ENCODE measurements around the gene CST11. TPM values are rescaled to one million over a fixed set of nuclear protein-coding genes. Genes with fewer than 3 reads are reported as not detected.

Gene CST11
- total and polyA plus RNA-seq, 2 donors = not detected

DNA sequence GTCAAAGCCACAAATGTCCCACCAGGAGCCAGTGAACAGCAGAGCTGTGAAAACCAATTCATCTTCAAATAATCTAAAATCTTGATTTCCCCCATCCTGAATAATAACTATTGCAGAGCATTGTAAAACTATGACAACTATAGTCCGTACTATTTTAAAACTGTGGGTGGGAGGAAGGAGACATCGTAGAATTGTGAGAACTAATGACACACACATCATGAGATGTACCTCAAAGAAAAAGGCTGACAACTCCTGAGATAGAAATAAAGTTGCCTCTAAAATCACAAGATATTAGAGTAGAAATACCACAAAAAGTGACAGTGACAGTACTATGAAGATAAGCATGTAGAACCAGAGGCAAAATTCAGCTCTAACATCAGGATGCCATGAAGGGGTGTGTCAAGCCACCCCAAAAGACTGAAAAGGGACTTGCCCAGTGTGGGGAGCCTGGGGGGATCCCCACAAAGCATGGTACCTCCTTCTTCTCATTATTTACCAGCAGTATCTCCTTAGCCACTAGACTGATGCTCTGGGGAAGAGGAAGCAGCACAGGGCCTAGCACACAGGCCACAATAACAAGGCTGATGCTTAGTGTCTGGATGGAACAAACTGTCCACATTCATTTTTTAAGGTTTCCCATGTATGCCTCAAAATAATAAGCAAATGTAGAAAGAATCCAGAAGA lies 44.8 kb downstream of the CST11 start:
- no peak overlapping the region for H3K4me3 ChIP-seq (ENCODE audit: low read depth, low read length)
- no peak overlapping the region for H3K27ac ChIP-seq (ENCODE audit: low read depth)
- H3K36me3 ChIP-seq (ENCODE audit: insufficient read depth) = no peaks in the 10 kb centered on the region
- H3K4me1 ChIP-seq (ENCODE audit: insufficient read depth) = no peaks in the 10 kb centered on the region
- no peak for DNase-seq (ENCODE audit: extremely low spot score)
- WGBS = 91% methylated on average over 2 of the region's 2 CpGs

DNA sequence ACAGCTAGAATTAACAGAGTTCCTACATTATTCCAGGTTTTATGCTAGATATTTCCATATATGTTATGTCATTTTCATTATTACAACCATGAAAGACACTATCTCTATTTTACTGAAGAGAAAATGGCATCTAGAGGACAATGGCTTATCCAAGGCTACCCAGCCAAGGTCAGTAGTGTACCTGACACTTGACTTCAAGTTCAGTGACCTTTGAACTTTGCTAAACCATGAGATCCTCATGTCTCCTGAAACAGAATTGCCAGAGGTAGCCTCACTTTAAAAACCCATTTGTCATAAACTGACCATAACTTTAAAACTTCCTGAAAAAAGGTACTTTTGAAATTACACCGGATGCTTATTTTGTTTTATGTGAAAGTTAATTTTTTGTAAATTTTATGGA lies 45.8 kb downstream of the CST11 start:
- Histone ChIP-seq H3K36me3 (ENCODE audit: insufficient read depth) (no peaks in the 10 kb centered on the region), H3K27ac (ENCODE audit: low read depth) (no peak overlapping the region), H3K4me1 (ENCODE audit: insufficient read depth) (no peaks in the 10 kb centered on the region), H3K4me3 (ENCODE audit: low read depth, low read length) (no peak overlapping the region)
- DNase-seq (ENCODE audit: extremely low spot score) = no peak
- 99% methylated on average over 1 of the region's 1 CpG for WGBS

DNA sequence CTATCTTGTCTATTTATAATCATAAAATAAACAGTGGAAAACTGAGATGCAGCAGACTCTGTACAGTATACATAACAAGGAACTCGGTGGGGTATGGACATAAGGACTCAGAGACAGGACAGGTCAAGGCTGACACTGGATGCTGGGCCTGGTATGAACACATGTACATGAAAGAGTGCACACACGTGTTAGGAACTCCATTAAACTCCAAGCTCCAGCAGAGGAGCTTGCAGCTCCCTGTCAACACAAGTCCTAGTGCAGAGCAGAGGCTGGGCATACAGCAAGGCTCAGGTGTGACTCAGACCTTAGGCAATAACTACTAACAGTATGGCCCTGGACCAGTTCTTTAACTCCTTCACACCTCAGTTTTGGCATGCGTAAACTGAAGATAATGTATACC lies 48.5 kb downstream of the CST11 start:
- Histone ChIP-seq H3K36me3 (ENCODE audit: insufficient read depth) (no peaks in the 10 kb centered on the region), H3K4me1 (ENCODE audit: insufficient read depth) (no peaks in the 10 kb centered on the region), H3K27ac (ENCODE audit: low read depth) (no peak overlapping the region), H3K4me3 (ENCODE audit: low read depth, low read length) (no peak overlapping the region)
- WGBS = 41% methylated on average over 3 of the region's 3 CpGs
- DNase-seq (ENCODE audit: extremely low spot score) = no peak

DNA sequence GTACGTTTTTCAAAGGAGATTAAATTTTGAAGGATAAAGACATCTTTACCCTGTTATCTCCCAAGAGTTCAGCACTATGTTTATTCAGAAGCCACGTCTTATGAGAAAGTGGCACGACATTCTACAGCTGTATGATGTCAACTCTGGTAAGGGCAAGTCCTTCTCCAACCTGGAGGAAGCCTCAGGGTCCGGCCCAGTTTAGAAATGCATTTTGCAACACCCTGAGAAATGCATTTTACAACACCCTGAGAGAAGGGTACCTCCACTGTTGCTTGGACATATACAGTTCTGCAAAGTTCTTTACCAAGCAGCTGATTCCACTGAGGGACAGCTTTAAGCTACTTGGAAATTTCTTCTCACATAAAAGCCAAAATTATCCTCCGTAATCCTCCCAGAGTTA lies 48.9 kb downstream of the CST11 start:
- H3K4me1 ChIP-seq (ENCODE audit: insufficient read depth) = no peaks in the 10 kb centered on the region
- no peak for DNase-seq (ENCODE audit: extremely low spot score)
- no peak overlapping the region for H3K27ac ChIP-seq (ENCODE audit: low read depth)
- WGBS = 24% methylated on average over 5 of the region's 5 CpGs
- H3K36me3 ChIP-seq (ENCODE audit: insufficient read depth) = no peaks in the 10 kb centered on the region
- H3K4me3 ChIP-seq (ENCODE audit: low read depth, low read length) = no peak overlapping the region

DNA sequence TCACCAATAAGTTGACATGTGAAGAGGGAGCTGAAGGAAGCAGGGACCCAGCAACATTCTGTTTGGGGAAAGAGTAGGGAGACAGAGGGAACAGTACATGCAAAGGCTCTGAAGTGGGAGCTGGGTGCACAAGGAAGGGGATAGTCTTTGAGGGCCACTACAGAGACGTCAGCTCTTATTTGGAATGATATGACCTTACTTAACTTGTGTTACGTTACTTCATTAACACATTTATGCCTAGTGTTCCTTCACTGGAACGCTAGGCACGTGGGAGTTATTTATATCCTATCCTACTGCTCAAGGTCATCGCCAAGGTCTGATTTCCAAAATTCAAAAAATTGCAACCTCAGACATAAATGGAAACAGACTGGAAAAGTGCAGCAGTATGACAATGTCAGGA lies 51.6 kb downstream of the CST11 start:
- H3K27ac ChIP-seq (ENCODE audit: low read depth) = no peak overlapping the region
- H3K4me1 ChIP-seq (ENCODE audit: insufficient read depth) = no peaks in the 10 kb centered on the region
- DNase-seq (ENCODE audit: extremely low spot score) = no peak
- 93% methylated on average over 5 of the region's 5 CpGs for WGBS
- no peaks in the 10 kb centered on the region for H3K36me3 ChIP-seq (ENCODE audit: insufficient read depth)
- no peak overlapping the region for H3K4me3 ChIP-seq (ENCODE audit: low read depth, low read length)

Small RNA genes lying within 50 kb of the gene (small RNA-seq; reads per million reads assigned to genes)
- gene RF00019 = not detected

Other genes with a start within 250 kb of the CST11 start
- gene NXT1, start 102.1 kb downstream of the CST11 start, total RNA-seq = 19.4 TPM
- gene NXT1, start 102.1 kb downstream of the CST11 start, polyA plus RNA-seq = 30.4 TPM
- 14.1 TPM for gene GZF1, start 90.7 kb downstream of the CST11 start, total RNA-seq
- 18.3 TPM for gene GZF1, start 90.7 kb downstream of the CST11 start, polyA plus RNA-seq
- gene NAPB, start 31.4 kb downstream of the CST11 start, total RNA-seq = 32.3 TPM
- gene NAPB, start 31.4 kb downstream of the CST11 start, polyA plus RNA-seq = 9.7 TPM
- gene CSTL1, start 13.2 kb downstream of the CST11 start, total RNA-seq = not detected
- not detected for gene CSTL1, start 13.2 kb downstream of the CST11 start, polyA plus RNA-seq
- not detected for gene CST8, start 38.2 kb upstream of the CST11 start, total RNA-seq
- gene CST8, start 38.2 kb upstream of the CST11 start, polyA plus RNA-seq = not detected
- gene CST9L, start 115.6 kb upstream of the CST11 start, total RNA-seq = not detected
- gene CST9L, start 115.6 kb upstream of the CST11 start, polyA plus RNA-seq = not detected
- not detected for gene CST9, start 153.0 kb upstream of the CST11 start, total RNA-seq
- gene CST9, start 153.0 kb upstream of the CST11 start, polyA plus RNA-seq = not detected
- 166 TPM for gene CST3, start 185.1 kb upstream of the CST11 start, total RNA-seq
- 1,484 TPM for gene CST3, start 185.1 kb upstream of the CST11 start, polyA plus RNA-seq
- not detected for gene CST4, start 236.2 kb upstream of the CST11 start, total RNA-seq
- gene CST4, start 236.2 kb upstream of the CST11 start, polyA plus RNA-seq = not detected

Measured in urinary bladder (tissue), 4 donors.